Ovary (tissue), 3 donors: ENCODE data around the gene RNF223.

Experiments used
- CTCF ChIP-seq, 3 donors: fragments of 450-650 bp in 2 of 3; fragments of 200-600 bp in 1 of 3; IDR thresholded peaks; one replicate each; pipeline versions ENCODE4 v1.5.1 to v1.8.0; 2016 to 2022; ENCODE audit warnings: antibody characterized with exemption in 3 of 3, mild to moderate bottlenecking in 1 of 3
- EP300 ChIP-seq: sonication (generic); formaldehyde crosslinking; IDR thresholded peaks from one replicate; pipeline ENCODE4 v1.6.1; 2017; ENCODE audit warnings: antibody characterized with exemption
- POLR2A ChIP-seq: fragments of 450-650 bp; IDR thresholded peaks from one replicate; pipeline ENCODE4 v1.6.1; 2017; ENCODE audit warnings: antibody characterized with exemption, mild to moderate bottlenecking, moderate library complexity
- donor health status: DM: no; HTN: no; CAD: no.

GRCh38 chr1:1054971-1055370, 19.1 kb downstream of the RNF223 start:
- TF ChIP-seq CTCF (IDR thresholded peaks at IDR 0.05): no peak
- TF ChIP-seq EP300: no peak
- no peak for TF ChIP-seq POLR2A
